Astrocyte of the cerebellum (primary cell): ENCODE measurements around the gene GNAZ.

Experiments
- DNase-seq: peaks from one replicate; pipeline ENCODE4 v3.0.0-alpha.2; 2011; ENCODE audit warnings: low read depth
- H3K4me3 ChIP-seq: 2 replicates; pipeline ENCODE4 v1.5.1; 2011; ENCODE audit warnings: mild to moderate bottlenecking, low read depth, low read length, moderate library complexity
- CTCF ChIP-seq: IDR thresholded peaks from 2 replicates; pipeline ENCODE4 v1.5.1; 2012; ENCODE audit warnings: low read length, low read depth, moderate library complexity, mild to moderate bottlenecking; ENCODE audit errors: missing control alignments
- in situ Hi-C: cut with HindIII; loops from 2 replicates; pipeline ENCODE4 v1.10.0; 2017; ENCODE audit warnings: low sequenced_read_pairs

The GNAZ gene

GRCh38 chr22:23084453-23085350, 14.4 kb downstream of the GNAZ start:
- no peak for TF ChIP-seq CTCF
- DNase-seq: no peak
- in situ Hi-C loops: no loop called here
- no peak overlapping the region for H3K4me3 ChIP-seq

- no peak for DNase-seq
- H3K4me3 ChIP-seq: no peak overlapping the region
- in situ Hi-C loops: no loop called here
- no peak for TF ChIP-seq CTCF
Measured at GRCh38 chr22:23085351-23085671, 15.0 kb downstream of the GNAZ start.

- DNase-seq: no peak
- H3K4me3 ChIP-seq: no peak overlapping the region
- TF ChIP-seq CTCF: no peak
- in situ Hi-C loops: no loop called here
Measured at GRCh38 chr22:23085785-23086184, 15.5 kb downstream of the GNAZ start.

- no peak overlapping the region for H3K4me3 ChIP-seq
- no peak for TF ChIP-seq CTCF
- in situ Hi-C loops: no loop called here
- DNase-seq: no peak
Measured at GRCh38 chr22:23086263-23086662, 15.9 kb downstream of the GNAZ start.

GRCh38 chr22:23086787-23087186, 16.5 kb downstream of the GNAZ start:
- in situ Hi-C loops: no loop called here
- TF ChIP-seq CTCF: no peak

GRCh38 chr22:23088199-23088604, 17.9 kb downstream of the GNAZ start:
- in situ Hi-C loops: no loop called here
- TF ChIP-seq CTCF: no peak
- DNase-seq: no peak
- H3K4me3 ChIP-seq: no peak overlapping the region

More at GRCh38 chr22:23086787-23087186, 16.5 kb downstream of the GNAZ start:
- no peak overlapping the region for H3K4me3 ChIP-seq
- no peak for DNase-seq
